Neuronal stem cell (in vitro differentiated cells): ENCODE measurements around the gene ANGPT4.
A peak's percentile ranks its signal among the peaks of the same experiment; 100 is the strongest.
"Not testable (repeated sequence)": the region's sequence is repeated elsewhere in the genome, so short reads cannot be mapped to it uniquely, and the experiment has no call there.

Experiments
- DNase-seq: peaks from one replicate; pipeline ENCODE4 v3.0.0-alpha.2; 2013; ENCODE audit warnings: low spot score
- H2AFZ ChIP-seq: one replicate; pipeline ENCODE4 v1.6.1; 2013; ENCODE audit warnings: mild to moderate bottlenecking, low read length, inconsistent platforms
- H2AK5ac ChIP-seq: 2 replicates; pipeline ENCODE4 v1.6.1; 2013; ENCODE audit warnings: low read depth, mild to moderate bottlenecking, inconsistent platforms, low read length, moderate library complexity, mixed read lengths
- H2BK120ac ChIP-seq: 2 replicates; pipeline ENCODE4 v1.6.1; 2013; ENCODE audit warnings: low read depth, mild to moderate bottlenecking, inconsistent platforms, low read length, moderate library complexity, mixed read lengths
- H2BK12ac ChIP-seq: one replicate; pipeline ENCODE4 v1.6.1; 2013; ENCODE audit warnings: low read length, inconsistent platforms
- H2BK15ac ChIP-seq: 2 replicates; pipeline ENCODE4 v1.6.1; 2013; ENCODE audit warnings: mild to moderate bottlenecking, low read length, inconsistent platforms, mixed read lengths
- H2BK5ac ChIP-seq: one replicate; pipeline ENCODE4 v1.6.1; 2013; ENCODE audit warnings: inconsistent platforms, mild to moderate bottlenecking, low read length, moderate library complexity
- H3K14ac ChIP-seq: one replicate; pipeline ENCODE4 v1.6.1; 2013; ENCODE audit warnings: low read length, inconsistent platforms
- H3K18ac ChIP-seq: 2 replicates; pipeline ENCODE4 v1.6.1; 2013; ENCODE audit warnings: low read length, inconsistent platforms
- H3K23ac ChIP-seq: 2 replicates; pipeline ENCODE4 v1.6.1; 2013; ENCODE audit warnings: low read depth, mild to moderate bottlenecking, mixed read lengths, low read length, inconsistent platforms; ENCODE audit not compliant: poor library complexity
- H3K27ac ChIP-seq: replicated peaks from 3 replicates; pipeline ENCODE4 v1.5.1; 2013; ENCODE audit warnings: low read length, inconsistent platforms
- H3K27me3 ChIP-seq, 3 experiments: 2 replicates each; pipeline ENCODE4 v1.6.1; 2013; ENCODE audit warnings: low read length in 3 of 3, mild to moderate bottlenecking in 2 of 3, inconsistent platforms in 1 of 3, low read depth in 1 of 3, mixed read lengths in 1 of 3, moderate library complexity in 1 of 3; ENCODE audit not compliant: control insufficient read depth in 3 of 3, insufficient read depth in 3 of 3
- H3K36me3 ChIP-seq, 2 donors: replicated peaks in 1 of 2; 2 replicates each; pipeline ENCODE4 v1.6.1; 2013; ENCODE audit warnings: low read length in 2 of 2; ENCODE audit not compliant: control insufficient read depth in 2 of 2, insufficient read depth in 2 of 2
- H3K4ac ChIP-seq: 2 replicates; pipeline ENCODE4 v1.6.1; 2013; ENCODE audit warnings: inconsistent platforms, mild to moderate bottlenecking, low read length, moderate library complexity
- H3K4me1 ChIP-seq, 2 donors: 1 replicate in 1 of 2; 2 replicates in 1 of 2; pipeline ENCODE4 v1.6.1; 2013; ENCODE audit warnings: low read length in 2 of 2, low read depth in 1 of 2; ENCODE audit not compliant: control insufficient read depth in 2 of 2, insufficient read depth in 1 of 2
- H3K4me2 ChIP-seq: one replicate; pipeline ENCODE4 v1.6.1; 2013; ENCODE audit warnings: mild to moderate bottlenecking, low read length, inconsistent platforms; ENCODE audit not compliant: insufficient read depth, poor library complexity, severe bottlenecking
- H3K4me3 ChIP-seq, 2 donors: 2 replicates each; pipeline ENCODE4 v1.5.1; 2013; ENCODE audit warnings: low read length in 2 of 2, mild to moderate bottlenecking in 2 of 2, inconsistent platforms in 1 of 2, moderate library complexity in 1 of 2
- H3K79me1 ChIP-seq: one replicate; pipeline ENCODE4 v1.6.1; 2013; ENCODE audit warnings: low read depth, mild to moderate bottlenecking, inconsistent platforms, low read length, moderate library complexity
- H3K9ac ChIP-seq: one replicate; pipeline ENCODE4 v1.6.1; 2013; ENCODE audit warnings: mild to moderate bottlenecking, low read depth, low read length, inconsistent platforms; ENCODE audit not compliant: poor library complexity
- H3K9me3 ChIP-seq, 2 donors: replicated peaks in 1 of 2; 2 replicates each; pipeline versions ENCODE3 to v1.6.1; 2013; ENCODE audit warnings: low read length in 2 of 2, mild to moderate bottlenecking in 2 of 2, inconsistent platforms in 1 of 2, low read depth in 1 of 2, mixed read lengths in 1 of 2, moderate library complexity in 1 of 2; ENCODE audit not compliant: control insufficient read depth in 2 of 2, insufficient read depth in 1 of 2
- H4K8ac ChIP-seq: one replicate; pipeline ENCODE4 v1.6.1; 2013; ENCODE audit warnings: low read depth, mild to moderate bottlenecking, inconsistent platforms, low read length, moderate library complexity
- H4K91ac ChIP-seq: one replicate; pipeline ENCODE4 v1.6.1; 2013; ENCODE audit warnings: low read length, low read depth, mild to moderate bottlenecking, inconsistent platforms; ENCODE audit not compliant: poor library complexity
- WGBS, 2 donors: extraction: QIAGEN DNeasy Blood & Tissue Kit; methylation state at CpG; one replicate each; pipeline ENCODE4 v1.1.7; 2013; ENCODE audit warnings: missing lambda C conversion rate in 2 of 2, mixed read lengths in 1 of 2; ENCODE audit not compliant: insufficient read length in 2 of 2, insufficient replicate concordance in 1 of 2; ENCODE audit errors: extremely low coverage in 2 of 2; 5-methylcytosine and 5-hydroxymethylcytosine counted together

ANGPT4 gene

DNA sequence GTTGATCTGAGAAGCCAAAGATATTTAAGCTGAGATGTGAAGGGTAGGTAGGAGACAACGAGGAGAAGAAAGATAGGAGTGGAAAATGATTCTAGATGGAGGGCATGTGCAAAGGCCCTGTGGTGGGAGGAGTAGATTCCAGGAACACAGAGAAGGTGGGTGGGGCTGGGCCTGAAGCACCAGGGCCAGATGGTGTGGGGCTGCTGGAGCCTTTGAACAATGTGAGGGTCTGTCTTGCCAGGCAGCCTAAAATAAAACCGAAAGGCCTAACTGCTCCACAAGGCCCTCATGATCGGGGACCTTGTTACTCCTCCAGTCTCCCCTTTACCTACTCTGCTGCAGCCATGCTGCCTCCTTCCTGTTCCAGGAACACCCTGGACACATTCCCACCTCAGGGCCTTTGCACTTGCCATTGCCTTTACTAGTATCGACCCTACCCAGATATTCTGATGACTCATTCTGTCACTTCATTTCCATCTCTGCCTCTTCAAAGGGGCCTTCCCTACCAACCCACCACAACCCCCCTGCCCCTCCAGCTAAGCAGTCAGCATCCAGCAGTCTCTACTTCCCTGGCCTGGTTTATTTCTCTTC, 62.6 kb downstream of the ANGPT4 start:
- Histone ChIP-seq H3K36me3 (no peaks in the 10 kb centered on the region), H3K23ac (no peak overlapping the region), H3K4me3 (no peak overlapping the region), H2AFZ (no peak overlapping the region), H2BK5ac (no peak overlapping the region), H2BK15ac (no peak overlapping the region), H3K18ac (no peak overlapping the region), H4K8ac (no peak overlapping the region), H2AK5ac (no peak overlapping the region), H3K79me1 (no peaks in the 10 kb centered on the region), H3K4ac (no peak overlapping the region), H2BK120ac (no peak overlapping the region), H3K27ac (no peak overlapping the region), H3K27me3 (no peaks in the 10 kb centered on the region), H3K4me1 (no peaks in the 10 kb centered on the region), H3K9me3 (no peaks in the 10 kb centered on the region), H4K91ac (no peak overlapping the region), H2BK12ac (no peak overlapping the region), H3K9ac (no peak overlapping the region), H3K4me2 (no peak overlapping the region), H3K14ac (no peak overlapping the region)
- no CpG with 5 or more reads among the region's 4 CpGs for WGBS, 2 donors
- no peak for DNase-seq

DNA sequence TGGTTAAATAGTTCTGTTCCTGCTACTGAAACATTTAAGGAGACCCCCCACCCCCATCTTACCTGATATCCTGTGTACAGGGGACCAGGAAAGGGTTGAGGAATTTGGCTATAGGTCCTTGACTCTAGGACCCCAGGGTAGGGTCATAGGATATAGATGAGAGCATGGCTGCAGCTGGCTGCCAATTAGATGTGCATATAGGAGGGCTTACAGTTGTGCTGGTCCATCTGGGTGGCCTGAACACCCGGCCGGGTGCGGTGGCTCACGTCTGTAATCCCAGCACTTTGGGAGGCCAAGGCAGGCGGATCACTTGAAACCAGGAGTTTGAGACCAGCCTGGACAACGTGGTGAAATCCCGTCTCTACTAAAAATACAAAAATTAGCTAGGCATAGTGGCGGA, 67.4 kb downstream of the ANGPT4 start:
- not testable (repeated sequence) for H3K9ac ChIP-seq, H3K79me1 ChIP-seq, H2BK5ac ChIP-seq, H3K4ac ChIP-seq, H3K9me3 ChIP-seq, H3K14ac ChIP-seq, H3K27ac ChIP-seq, H3K23ac ChIP-seq, H2BK15ac ChIP-seq, H2BK120ac ChIP-seq, H3K36me3 ChIP-seq, H4K91ac ChIP-seq, H2AK5ac ChIP-seq, H4K8ac ChIP-seq, H3K4me3 ChIP-seq, DNase-seq, H2AFZ ChIP-seq, H2BK12ac ChIP-seq, H3K4me2 ChIP-seq
- no CpG with 5 or more reads among the region's 8 CpGs for WGBS, 2 donors
- peaks cover 15 to 24% of the 10 kb centered on the region in 2 donors for H3K4me1 ChIP-seq
- peaks cover 0 to 21% (median 0%) of the 10 kb centered on the region in 3 experiments for H3K27me3 ChIP-seq
- peak overlapping the region; percentile 69 for H3K18ac ChIP-seq

DNA sequence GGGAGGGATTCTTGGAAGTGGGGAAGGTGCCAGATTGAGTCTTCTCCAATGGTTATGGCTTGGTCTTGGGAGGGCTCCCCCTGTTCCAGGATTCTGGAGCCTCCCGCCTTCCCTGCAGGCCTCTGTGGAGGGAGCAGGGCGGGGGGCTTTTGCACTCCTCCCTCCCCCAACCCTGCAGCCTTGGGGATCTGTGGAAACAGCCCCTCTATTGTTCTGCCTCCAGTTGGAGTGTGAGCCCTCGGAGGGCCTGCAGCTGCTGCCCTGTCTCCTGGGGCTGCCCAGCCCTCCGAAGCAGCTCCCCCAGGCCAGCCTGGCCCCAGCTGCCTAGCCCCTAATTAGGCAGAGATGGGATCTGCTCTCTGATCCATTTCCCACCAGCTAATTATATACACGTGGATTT, 67.9 kb downstream of the ANGPT4 start:
- no peak overlapping the region for H3K4me3 ChIP-seq
- DNase-seq: no peak
- no peak overlapping the region for H2BK12ac ChIP-seq
- H3K27ac ChIP-seq: no peak overlapping the region
- no CpG with 5 or more reads among the region's 5 CpGs for WGBS, 2 donors
- peaks cover 0 to 2% of the 10 kb centered on the region in 2 donors for H3K36me3 ChIP-seq
- H3K9ac ChIP-seq: no peak overlapping the region
- H3K27me3 ChIP-seq: peaks cover 0 to 26% (median 0%) of the 10 kb centered on the region in 3 experiments
- H4K91ac ChIP-seq: no peak overlapping the region
- H3K4me1 ChIP-seq: peaks cover 15 to 24% of the 10 kb centered on the region in 2 donors
- H3K18ac ChIP-seq: no peak overlapping the region
- no peak overlapping the region for H3K14ac ChIP-seq
- no peak overlapping the region for H3K4me2 ChIP-seq
- no peak overlapping the region for H2BK5ac ChIP-seq
- H3K9me3 ChIP-seq: no peaks in the 10 kb centered on the region
- H2AK5ac ChIP-seq: no peak overlapping the region
- no peak overlapping the region for H2BK15ac ChIP-seq
- H3K79me1 ChIP-seq: no peaks in the 10 kb centered on the region
- H4K8ac ChIP-seq: no peak overlapping the region
- H3K23ac ChIP-seq: no peak overlapping the region
- no peak overlapping the region for H2AFZ ChIP-seq
- no peak overlapping the region for H3K4ac ChIP-seq
- H2BK120ac ChIP-seq: no peak overlapping the region

DNA sequence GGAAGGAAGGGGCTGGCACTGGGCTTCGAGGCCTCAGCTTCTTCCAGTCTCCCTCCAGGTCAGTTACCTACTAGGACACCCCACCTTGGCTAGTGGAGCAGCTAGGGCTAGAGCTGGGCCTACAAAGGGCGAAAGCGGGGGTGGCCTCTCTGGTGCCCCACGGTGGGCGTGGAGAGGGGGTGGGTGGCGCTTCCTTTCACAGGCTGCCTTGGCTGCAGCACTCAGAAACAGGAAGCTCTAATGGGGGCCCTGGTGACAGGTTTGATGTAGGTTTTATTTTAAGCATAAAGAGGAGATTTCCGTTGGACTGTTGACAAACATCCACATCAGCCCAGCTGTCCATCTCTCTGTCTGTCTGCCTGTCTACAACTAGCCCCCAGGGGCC, 69.2 kb downstream of the ANGPT4 start:
- WGBS, 2 donors: no CpG with 5 or more reads among the region's 7 CpGs
- no peak overlapping the region for H3K4me3 ChIP-seq

More for the DNA sequence above, 69.2 kb downstream of the ANGPT4 start:
- no peak overlapping the region for H3K4ac ChIP-seq
- no peak overlapping the region for H3K9ac ChIP-seq
- H3K79me1 ChIP-seq: no peaks in the 10 kb centered on the region
- DNase-seq: no peak
- H4K91ac ChIP-seq: no peak overlapping the region
- H2BK12ac ChIP-seq: no peak overlapping the region
- H3K4me1 ChIP-seq: peaks cover 15 to 27% of the 10 kb centered on the region in 2 donors
- no peak overlapping the region for H2BK120ac ChIP-seq
- H3K27me3 ChIP-seq: peaks cover 5 to 39% (median 8%) of the 10 kb centered on the region in 3 experiments
- no peak overlapping the region for H3K27ac ChIP-seq
- no peak overlapping the region for H2BK15ac ChIP-seq
- no peak overlapping the region for H3K14ac ChIP-seq
- H3K4me2 ChIP-seq: no peak overlapping the region
- H2AFZ ChIP-seq: no peak overlapping the region
- no peak overlapping the region for H3K23ac ChIP-seq
- no peaks in the 10 kb centered on the region for H3K9me3 ChIP-seq
- peaks cover 0 to 2% of the 10 kb centered on the region in 2 donors for H3K36me3 ChIP-seq
- no peak overlapping the region for H2AK5ac ChIP-seq
- no peak overlapping the region for H2BK5ac ChIP-seq
- no peak overlapping the region for H4K8ac ChIP-seq
- peak overlapping the region; percentile 18 for H3K18ac ChIP-seq
